Cerebellar cortex (tissue), 1 donor: ENCODE data around the gene NLN.
"Not testable (repeated sequence)": the region's sequence is repeated elsewhere in the genome, so short reads cannot be mapped to it uniquely, and the experiment has no call there.

Experiments used
- DNase-seq: peaks from one replicate; pipeline ENCODE4 v3.0.0-alpha.2; 2015; ENCODE audit warnings: low spot score

The NLN gene

GRCh38 chr5:65832603-65833228, 110.7 kb downstream of the NLN start:
- DNase-seq = no peak

DNA sequence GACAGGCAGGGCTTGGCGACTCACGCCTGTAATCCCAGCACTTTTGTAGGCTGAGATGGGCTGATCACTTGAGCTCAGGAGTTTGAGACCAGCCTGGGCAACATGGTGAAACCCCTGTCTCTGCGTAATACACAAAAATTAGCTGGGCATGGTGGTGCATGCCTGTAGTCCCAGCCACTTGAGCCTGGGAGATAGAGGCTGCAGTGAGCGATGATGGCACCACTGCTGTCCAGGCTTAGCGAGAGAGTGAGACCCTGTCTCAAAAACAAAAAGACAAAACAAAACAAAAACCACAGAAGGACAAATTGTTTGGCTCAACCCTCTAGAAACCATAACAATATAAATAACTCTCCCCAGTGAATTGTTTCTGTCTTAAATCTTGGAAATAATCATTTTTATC, 111.8 kb downstream of the NLN start:
- DNase-seq = no peak

DNA sequence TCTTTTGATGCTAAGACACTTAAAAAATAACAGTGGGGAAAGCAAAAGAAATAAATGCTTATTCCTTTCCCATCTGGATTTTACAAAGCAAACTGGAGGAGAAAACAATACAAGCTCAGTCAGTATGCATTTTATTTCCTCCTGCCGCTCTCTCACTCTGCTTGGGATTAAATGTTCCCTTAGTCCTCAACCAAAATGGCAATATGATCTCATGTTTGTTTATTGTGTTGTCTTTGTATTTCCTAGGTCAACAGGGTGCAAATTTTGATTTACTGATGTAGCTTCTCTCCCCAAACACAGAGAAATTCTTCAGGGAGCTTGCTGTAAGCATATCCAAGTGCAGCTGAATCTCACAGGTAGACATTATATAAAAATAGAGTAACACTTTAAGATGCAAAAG, 112.3 kb downstream of the NLN start:
- DNase-seq = no peak

- no peak for DNase-seq
Observed at GRCh38 chr5:65835191-65835590, 113.2 kb downstream of the NLN start.

DNA sequence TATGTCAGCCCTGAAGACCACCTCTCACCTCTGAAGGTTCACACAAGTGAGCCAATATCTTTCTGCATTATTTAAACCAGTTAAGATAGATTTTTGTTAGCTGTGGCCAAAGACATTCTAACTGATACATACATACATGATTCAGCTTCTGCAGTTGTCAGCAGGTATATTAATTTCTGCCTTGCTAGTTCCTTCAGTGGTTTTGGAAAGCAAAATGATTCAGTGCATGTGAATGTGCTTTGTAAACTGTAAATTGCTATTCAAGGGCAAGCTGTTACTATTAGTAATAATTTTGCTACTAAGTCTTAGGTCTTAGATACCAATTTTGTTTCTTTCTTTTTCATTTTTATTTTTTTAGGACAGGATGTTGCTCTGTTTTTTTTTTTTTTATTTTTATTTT, 115.1 kb downstream of the NLN start:
- no peak for DNase-seq

DNA sequence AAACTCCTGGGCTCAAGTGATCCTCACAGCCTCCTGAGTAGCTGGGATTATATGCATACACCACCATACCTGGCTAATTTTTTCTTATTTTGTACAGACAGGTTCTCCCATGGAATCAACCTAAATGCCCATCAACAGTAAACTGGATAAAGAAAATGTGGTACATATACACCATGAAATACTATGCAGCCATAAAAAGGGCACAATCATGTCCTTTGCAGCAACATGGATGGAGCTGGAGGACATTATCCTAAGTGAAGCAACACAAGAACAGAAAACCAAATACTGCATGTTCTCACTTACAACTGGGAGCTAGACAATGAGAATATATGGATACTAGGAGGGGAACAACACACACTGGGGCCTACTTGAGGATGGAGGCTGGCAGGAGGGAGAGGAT, 117.2 kb downstream of the NLN start:
- not testable (repeated sequence) for DNase-seq

DNA sequence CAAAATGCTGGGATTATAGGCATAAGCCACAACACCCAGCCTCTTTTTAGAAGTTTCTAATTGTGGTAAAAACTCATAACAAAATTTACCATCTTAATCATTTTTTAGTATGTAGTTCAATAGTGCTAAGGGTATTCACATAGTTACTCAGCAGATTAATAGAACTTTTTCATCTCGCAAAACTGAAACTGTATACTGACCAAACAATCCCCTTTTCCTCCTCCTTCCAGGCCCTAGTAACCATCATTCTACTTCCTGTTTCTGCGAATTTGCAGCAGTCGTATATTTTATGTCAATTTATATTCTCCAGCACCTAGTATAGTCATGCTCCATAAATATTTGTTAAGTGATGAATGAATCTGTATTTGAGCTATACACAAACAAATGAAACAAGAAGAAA, 118.1 kb downstream of the NLN start:
- DNase-seq = no peak

DNA sequence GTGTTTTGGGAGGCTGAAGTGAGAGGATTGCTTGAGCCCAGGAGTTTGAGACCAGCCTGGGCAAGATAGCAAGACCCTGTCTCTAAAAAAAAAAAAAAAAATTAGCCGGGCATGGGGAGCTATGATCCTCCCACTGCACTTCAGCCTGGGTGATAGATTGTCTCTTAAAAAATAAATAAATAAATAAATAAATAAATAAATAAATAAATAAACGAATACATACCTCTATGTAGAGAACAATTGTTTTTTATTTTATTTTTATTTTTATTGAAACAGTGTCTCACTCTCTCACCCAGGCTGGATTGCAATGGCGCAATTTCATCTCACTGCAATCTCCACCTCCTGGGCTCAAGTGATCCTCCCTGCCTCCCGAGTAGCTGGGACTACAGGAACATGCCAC, 122.8 kb downstream of the NLN start:
- DNase-seq = not testable (repeated sequence)

DNA sequence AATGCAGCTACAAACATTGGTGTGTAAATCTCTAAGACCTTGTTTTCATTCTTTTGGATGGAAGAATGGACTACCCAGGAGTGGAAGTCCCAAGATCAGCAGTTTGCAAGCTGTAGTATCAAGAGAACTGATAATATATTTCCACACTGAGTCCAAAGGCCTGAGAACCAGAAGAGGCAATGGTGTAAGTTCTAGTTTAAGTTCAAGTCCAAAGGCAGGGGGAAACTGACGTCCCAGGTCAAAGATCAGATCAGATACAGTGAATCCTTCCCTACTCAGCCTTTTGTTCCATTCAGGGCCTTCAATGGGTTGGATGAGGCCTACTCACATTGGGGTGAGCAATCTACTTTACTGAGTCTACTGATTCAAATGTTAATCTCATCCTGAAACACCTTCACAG, 124.1 kb downstream of the NLN start:
- DNase-seq = no peak

GRCh38 chr5:65847019-65847418, 125.0 kb downstream of the NLN start:
- DNase-seq = not testable (repeated sequence)

DNA sequence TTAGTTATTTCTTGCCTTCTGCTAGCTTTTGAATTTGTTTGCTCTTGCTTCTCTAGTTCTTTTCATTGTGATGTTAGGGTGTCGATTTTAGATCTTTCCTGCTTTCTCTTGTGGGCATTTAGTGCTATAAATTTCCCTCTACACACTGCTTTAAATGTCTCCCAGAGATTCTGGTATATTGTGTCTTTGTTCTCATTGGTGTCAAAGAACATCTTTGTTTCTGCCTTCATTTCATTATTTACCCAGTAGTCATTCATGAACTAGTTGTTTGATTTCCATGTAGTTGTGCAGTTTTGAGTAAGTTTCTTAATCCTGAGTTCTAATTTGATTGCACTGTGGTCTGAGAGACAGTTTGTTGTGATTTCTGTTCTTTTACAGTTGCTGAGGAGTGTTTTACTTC, 127.9 kb downstream of the NLN start:
- not testable (repeated sequence) for DNase-seq

DNA sequence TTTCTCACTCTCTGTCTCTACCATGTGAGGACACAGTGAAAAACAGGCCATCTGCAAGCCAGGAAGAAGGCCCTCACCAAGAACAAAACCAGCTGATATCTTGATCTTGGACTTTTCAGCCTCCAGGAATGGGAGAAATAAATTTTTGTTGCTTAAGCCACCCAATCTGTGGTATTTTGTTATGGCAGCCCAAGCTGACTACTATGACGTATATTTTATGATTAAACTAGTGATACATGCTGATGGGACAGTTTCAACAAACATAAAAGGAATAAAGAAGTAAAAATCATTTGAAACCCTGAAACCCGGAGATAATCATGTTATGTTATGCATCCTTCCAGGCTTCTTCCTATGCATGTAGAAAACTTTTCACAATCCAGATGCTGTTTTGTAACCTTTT, 132.9 kb downstream of the NLN start:
- no peak for DNase-seq

DNA sequence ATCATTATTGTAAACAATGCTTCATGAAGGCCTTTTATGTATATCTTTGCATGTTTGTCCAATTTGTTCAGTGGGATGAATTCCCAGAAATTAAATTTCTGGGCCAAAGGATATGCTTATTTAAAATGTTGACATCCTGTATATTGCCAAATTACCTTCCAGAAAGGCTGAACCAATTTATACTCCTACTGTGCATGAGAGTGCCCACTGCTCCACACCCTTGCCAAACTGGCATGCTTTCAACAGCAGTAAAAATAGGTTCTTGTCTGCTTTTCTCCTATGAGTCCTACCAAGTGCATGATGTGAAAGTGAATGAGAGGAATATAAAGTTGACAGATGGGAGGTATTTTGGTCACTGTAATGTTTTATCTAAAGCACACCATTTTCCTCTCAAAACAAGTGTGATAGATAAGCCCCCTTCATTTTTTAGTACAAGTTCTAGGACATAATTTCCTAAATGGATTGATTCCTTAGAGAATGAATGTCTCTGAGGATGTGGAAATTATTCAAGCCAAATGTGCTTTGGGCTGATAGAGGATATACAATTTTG, 133.8 kb downstream of the NLN start:
- peak; percentile 56 for DNase-seq

- no peak for DNase-seq
Observed at GRCh38 chr5:65856520-65856919, 134.5 kb downstream of the NLN start.

GRCh38 chr5:65858316-65858715, 136.3 kb downstream of the NLN start:
- DNase-seq = no peak

DNA sequence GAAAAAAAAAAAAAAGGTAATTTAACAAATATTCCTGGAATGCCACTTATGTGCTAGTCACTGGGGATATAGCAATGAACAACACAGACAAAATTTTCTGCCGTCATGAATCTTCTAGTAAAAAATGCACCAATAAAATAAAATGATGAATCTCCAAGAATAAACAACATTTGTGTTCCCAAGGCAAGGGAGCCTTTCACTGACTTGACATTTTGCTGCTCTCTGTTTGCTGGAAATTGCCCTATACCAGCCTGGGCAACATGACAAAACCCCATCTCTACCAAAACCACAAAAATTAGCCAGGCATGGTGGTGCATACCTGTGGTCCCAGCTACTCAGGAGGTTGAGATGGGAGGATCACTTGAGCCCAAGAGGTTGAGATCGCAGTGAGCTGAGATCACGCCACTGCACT, 139.8 kb downstream of the NLN start:
- no peak for DNase-seq

DNA sequence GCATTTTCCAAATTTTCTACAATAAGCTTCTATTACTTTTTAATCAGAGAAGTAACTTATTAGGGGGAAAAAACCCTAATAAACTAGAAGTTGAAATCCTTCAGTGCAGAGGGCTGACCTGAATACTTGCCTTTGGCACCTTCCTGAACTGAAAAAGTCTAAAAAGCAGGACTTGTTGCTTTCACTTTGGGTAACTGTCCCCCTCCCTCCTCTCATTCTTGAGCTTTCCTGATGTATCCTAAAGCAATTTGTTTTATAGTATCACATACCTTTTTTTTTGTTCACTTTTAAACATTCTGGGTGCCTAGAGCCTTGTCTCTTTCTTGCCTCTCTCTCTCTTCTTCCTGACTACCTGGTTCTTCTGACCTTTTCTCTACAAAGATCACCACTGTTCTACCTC, 140.4 kb downstream of the NLN start:
- no peak for DNase-seq

- no peak for DNase-seq
Observed at GRCh38 chr5:65863747-65864146, 141.7 kb downstream of the NLN start.

DNA sequence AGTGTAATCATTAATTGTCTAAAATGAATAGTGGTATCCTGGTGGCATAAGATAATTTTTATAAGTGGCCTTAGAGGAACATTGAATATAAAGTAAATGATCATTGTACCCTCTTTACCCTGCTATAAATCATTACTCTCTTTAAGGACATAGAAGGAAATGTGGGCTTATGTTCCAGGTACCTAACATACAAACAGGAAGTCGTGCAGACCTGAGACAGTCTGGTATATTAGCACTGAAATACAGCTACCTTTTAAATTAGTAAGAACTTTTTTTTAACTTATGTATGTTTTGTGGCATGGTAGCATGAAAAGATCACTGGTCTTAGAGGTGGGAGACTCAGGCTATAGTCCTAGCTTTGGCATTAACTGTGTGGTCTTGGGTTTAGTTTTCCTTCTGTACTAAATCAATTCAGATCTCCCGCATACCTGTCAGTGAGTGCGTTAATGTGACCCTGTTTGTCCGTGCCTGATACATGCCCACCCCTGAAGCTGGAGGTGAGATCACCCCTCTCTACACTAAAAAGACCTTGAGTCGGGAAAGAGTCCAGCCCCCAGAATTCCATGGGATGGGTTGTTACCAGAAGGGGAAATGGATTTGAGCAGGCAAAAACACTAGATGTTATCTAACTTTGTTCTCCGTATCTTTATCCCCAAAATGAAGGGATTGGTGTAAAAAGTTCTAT, 145.0 kb downstream of the NLN start:
- no peak for DNase-seq

- DNase-seq = no peak
Observed at GRCh38 chr5:65867542-65868195, 145.7 kb downstream of the NLN start.

DNA sequence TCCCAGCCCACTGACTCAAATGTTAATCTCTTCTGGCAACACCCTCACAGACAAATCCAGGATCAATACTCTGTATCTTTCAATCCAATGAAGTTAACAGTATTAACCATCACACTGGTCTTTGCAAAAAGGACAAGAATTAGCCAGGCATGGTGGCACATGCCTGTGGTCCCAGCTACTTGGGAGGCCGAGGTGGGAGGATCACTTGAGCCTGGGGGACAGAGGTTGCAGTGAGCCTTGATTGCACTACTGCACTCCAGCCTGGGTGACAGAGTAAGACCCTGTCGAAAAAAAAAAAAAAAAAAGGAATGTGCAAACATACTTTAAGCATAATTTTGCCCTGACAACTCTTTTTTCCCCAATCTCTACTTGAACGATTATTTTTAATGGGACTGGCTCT, 146.5 kb downstream of the NLN start:
- no peak for DNase-seq

- DNase-seq = no peak
Observed at GRCh38 chr5:65871182-65871581, 149.2 kb downstream of the NLN start.

GRCh38 chr5:65871776-65872175, 149.8 kb downstream of the NLN start:
- not testable (repeated sequence) for DNase-seq
